Measurements from ENCODE around the gene PSMA5.
A peak's percentile ranks its signal among the peaks of the same experiment; 100 is the strongest.
"Not testable (repeated sequence)": the region's sequence is repeated elsewhere in the genome, so short reads cannot be mapped to it uniquely, and the experiment has no call there.

Gene PSMA5

DNA sequence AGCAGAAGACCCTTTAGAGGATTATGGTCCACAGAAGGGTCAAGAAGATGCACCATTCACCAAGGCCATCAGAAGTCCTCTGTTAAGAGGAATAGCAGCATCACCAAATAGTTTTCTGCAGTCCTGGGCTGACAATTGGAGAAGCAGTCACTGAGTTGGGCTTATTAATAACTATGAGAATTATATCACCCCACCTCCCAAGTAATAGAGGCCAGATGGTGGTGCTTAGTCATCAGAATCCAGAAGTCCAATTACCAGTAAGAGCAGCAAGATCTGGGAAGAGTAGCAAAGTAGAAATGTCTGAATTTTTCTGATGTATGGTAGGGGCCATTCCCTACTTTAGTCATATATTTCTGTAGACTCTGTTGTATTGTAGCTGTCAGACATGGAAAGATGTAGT lies 6.1 kb upstream of the PSMA5 start:
- DNase-seq = no peak

DNA sequence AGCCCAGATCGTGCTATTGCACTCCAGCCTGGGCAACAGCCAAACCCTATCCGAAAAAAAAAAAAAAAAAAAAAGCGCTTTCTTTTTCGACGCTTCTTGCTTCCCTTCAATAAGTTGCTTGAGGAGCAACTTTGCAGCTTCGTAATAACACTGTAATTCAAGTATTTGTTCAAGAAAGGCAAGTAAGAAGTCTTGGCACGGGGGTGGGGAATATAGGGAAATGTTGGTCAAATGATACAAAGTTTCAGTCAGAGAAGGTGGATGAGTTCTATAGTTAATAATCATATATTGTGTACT lies 871 bp upstream of the PSMA5 start:
- DNase-seq = no peak

DNA sequence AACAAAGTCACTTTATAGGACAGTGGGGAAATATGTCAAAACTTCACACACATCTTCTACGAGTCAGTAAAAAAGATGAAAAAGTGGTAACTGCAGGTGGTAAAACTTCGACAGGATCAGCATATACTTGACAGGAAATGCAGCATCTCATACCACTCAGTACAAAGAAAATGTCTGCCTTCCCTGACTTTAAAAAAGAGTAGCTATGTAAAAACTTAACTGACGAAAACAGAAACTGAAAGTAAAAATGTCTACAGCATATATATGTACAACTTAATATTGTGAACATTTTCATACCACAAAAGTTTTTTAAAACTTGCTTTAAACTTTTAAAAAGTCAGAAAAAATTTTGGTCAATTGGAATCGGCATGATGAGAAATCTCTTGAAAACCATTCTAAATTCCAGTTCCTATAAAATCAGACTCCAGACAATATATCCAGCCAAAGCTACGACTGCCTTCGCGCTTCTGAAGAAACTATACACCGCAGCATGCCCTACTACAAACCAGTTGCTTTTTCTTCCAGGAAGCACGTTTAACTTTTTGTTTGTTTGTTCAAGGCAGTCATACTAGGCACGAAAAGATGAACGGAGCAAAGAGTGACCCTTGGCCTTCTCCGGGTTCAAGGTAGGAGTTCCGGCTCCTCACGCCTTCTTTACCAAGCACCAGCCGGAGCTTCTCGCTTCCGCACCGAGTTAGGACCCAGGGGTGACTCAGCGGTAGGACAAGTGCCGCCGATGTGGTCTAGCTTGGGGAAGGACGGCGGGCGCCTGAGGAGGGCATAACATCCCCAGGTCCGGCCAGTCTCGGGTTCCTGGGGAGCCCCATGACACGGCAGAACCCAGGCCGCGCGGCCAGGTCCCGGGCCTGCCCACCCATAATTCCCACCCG lies 612 bp downstream of the PSMA5 start:
- no peak for DNase-seq

DNA sequence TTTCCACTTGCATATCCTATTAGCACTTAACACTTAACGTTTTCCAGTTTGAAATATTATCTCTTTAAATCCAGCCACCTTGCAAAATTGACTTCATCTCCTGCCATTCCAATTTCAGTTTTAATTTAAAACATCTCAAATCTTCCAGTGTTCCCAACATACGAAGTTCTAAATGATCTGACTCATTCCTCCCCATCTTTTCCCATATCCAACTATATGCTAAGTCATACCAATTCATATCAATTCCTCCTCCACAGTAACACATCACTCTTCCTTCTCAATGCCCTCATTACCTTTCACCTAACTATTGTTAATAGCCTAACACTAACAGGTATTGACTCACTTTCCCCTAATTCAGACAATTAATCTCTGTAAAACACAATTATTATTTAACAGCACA lies 2.8 kb downstream of the PSMA5 start:
- no peak for DNase-seq

DNA sequence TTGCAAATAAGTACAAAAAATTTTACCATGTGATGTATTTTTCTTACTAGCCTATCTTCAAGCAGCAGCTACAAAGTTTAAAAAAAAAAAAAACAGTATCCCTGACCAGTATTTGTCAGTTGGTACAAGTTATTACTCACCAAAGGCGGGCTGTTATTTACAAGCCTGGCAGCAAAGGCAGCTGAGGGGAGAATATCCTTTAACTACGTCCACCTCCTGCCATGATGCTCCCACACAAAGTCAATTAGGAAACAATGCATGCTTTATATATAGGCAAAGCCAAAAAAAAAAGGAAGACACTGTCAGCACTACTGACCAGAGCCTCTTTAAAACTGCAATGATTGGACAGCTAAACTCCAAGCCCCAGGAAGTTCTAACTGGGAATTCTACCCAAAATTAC lies 13.7 kb downstream of the PSMA5 start:
- no peak for DNase-seq

DNA sequence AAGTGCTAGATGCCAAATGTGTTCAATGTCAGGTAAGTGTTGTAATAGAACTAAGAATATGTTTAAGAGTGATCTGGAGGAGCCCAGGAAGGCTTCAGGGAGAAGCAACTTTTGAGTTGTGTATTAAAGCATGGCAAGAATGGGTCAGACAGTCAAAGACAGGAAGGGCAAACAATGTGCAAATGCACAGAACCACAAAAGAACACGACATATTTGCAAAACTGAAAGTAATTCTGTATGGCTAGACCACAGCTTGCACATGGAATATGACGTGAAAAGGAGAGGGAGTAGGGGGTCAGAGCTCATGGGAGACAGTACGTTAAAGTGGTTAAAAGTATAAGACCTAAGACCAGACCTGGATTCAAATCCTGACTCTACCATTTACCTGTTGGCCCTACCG lies 21.4 kb downstream of the PSMA5 start:
- DNase-seq = no peak

DNA sequence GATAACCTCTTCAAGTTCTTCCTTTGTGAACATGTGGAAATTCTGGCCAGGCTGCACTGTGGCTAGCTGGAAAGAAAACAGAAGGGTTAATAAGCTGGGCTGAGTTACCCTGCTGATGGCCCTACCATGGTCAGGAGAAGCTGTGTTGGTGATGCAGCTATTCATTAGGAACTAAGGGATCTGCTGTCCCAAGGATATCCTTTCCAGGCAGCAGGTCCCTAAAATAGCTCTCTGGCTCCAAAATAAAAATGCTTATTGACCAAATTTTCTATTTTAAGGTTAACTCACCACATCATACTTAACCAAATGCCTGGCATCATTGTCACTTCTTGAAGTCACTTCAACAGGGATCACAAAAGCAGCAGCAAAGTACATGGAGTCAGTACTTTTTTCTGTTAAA lies 24.2 kb downstream of the PSMA5 start:
- no peak for DNase-seq

DNA sequence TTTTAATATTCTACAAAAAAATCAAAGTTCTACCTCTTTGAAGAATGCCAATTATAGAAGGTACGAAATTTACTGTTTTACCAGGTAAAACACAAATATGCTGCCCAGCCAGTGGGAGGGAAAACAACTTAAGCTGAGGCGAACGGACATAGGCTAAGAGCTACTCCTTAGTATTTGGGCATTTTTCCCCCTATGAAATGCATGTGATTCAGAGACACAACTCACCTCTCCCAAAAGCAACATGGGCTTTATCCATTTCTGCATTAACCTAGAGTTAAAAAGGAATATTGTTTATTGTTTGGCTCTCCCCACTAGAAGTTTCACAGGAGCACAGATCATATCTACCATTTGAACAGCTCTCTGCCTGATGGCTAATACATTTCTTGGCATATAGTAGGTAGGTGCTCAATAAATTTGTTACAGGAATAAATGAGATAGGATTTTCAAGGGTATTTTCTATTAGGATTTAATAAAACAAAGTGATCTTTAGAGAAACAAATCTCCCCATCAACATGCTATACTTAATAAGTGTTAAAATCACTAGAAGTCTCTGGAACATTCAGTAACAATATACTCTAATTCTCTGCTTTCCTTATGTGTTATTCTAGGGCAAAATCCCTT lies 26.1 kb downstream of the PSMA5 start:
- no peak for DNase-seq

DNA sequence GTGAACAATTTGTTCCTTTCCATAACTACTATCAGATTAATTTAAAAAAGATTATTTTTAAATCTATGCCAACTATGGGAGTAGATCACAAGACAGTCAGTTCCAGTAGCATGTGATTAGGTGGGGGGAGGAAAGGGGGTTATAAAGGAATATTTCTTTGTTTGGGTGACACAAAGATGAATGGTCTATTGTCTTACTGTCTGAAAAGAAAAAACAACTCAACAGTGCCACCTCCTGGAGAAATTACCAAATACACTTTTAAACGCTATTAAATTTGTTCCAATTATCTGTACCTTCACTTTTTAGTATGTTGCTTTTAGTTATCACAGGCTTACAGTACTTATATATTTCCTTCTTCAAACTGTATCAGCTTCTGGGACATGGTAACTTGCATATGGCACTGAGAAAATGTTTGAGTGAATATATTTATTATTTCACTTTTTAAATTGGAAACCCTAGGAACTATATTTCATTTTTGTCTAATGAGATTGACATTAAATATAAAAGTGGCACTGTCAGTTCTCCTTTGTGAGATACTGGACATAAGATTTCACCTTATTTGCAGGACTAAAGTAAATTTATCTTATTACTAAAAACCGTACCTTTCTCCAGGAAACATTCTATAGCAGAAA lies 26.8 kb downstream of the PSMA5 start:
- no peak for DNase-seq

DNA sequence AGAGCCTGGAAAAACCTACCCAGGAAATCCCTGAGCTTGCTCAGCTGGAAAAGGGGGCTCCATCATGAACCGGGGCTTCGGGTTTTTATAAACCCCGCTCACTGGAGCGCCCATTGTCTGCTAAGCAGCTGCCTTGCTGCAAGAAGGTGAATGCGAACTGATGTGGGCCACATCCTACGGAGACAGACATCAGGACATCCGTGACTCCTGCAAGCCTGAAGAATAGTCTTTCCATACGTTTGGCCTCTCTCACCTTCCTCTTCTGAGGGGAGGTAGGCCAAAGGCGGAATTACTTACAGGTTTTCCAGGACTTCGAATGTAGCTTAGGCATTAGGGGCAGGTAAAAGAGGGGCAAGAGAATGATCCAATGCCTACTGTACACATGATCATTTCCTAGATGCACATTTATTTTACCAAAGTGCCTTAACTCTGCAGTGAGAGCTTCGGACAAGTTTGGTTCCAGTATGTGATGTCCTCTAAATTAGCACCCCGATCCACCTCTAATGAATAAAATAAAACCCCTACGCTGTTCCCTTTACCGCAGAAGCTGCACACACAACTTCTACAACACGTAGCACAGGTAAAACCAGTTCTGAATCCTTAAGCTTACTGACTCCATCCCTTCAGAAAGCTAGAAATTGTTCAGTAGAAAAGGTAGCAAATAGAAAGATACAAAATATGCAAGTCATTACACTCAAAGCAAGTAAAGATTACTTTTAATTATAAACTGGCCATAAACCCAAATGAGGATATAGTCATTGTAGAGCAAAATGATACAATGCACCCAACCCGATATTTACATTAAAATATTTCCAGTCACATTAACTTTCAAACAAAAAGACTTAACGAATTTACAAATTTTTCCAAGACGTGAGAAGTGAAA lies 27.7 kb downstream of the PSMA5 start:
- DNase-seq = no peak

DNA sequence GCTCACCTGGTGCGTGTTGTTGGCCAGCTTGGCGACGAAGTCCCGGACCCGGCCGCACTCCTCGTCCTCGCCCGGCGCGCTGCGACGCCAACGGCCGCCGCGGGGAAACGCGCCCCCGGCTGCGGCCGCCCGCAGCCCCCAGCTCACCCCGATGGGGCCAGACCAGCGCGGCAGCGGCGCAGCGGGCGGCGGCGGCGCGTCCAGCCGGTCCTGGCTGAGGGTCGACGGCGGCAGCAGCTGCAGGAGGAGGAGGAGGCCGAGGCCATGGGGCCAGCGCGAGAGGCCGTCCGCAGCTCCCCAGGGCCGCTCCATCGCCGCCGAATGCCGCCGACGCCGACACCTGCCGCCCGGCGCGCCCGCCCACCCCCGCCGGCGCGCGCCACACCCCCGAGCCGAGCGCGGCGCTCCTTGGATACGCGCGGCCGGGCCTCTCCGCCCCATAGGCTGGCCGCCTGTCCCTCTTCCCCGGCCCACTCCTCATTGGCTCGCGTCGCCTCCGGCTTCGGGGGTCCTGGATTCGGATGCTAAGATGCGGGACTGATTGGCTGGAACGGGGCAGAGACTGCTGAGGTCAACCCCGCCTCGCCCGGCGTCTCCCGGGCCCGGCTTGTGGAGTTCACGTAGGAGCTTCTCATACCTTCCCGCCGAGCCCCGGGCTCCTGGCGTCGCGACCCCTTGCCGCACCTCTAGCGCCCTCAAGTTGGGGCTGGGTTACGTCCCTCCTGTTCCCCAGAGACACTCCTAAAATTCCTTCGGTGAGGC lies 28.5 kb downstream of the PSMA5 start, which contains the start of gene SORT1:
Gene SORT1 (minus strand): TSS at position 338 of the 762 bp plus-strand sequence. CDS start 26 bp downstream, at position 312.
- peak; percentile 36 for DNase-seq

DNA sequence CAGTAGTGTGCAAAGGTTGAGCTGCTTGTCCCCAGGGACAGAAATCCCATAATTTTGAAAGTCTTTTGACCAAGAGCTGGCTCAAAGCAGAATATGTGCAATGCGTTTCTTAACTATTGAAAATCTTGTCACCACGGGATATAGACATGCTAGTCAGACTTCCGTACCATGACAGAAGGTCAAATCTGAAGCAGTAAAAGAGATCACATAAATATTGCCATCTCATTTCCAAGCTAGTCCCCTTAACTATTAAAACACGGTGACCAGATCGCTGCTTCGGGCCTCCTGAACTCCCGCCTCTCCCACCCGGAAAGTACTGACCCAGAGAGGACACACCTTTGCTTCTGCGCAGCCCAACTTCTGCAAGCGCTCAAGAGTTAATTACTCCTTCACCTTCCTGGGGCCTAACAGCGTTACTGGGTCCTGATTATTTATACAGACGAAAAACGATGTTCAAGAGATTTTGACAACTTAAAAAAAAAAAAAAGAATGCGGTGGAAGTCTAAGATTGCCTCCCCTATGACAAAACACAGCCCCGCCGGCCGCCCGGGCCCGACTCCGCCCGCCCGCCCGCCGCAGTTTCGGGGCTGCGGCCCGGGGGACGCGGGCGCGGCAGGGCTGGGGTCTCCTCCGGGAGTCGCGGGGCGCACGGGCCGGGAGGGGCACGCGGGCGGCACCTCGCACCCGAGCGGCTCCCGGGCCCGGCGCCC lies 29.2 kb downstream of the PSMA5 start:
- peak; percentile 3 for DNase-seq

DNA sequence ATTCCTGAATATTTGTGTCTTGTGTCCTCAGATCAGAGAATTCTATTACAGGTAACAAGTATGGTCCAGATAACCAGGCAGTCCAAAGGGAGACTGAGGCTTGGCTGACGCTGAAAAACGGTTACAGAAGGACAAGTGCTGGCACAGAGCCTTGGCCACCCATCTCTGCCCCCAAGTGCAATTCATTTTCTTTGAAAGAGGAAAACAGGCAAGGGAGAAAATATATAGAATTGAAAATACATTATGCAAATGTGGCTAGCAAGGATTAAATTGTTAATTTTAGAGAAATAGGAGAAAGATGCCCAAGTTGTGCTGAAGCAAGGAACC lies 29.8 kb downstream of the PSMA5 start:
- DNase-seq = no peak

DNA sequence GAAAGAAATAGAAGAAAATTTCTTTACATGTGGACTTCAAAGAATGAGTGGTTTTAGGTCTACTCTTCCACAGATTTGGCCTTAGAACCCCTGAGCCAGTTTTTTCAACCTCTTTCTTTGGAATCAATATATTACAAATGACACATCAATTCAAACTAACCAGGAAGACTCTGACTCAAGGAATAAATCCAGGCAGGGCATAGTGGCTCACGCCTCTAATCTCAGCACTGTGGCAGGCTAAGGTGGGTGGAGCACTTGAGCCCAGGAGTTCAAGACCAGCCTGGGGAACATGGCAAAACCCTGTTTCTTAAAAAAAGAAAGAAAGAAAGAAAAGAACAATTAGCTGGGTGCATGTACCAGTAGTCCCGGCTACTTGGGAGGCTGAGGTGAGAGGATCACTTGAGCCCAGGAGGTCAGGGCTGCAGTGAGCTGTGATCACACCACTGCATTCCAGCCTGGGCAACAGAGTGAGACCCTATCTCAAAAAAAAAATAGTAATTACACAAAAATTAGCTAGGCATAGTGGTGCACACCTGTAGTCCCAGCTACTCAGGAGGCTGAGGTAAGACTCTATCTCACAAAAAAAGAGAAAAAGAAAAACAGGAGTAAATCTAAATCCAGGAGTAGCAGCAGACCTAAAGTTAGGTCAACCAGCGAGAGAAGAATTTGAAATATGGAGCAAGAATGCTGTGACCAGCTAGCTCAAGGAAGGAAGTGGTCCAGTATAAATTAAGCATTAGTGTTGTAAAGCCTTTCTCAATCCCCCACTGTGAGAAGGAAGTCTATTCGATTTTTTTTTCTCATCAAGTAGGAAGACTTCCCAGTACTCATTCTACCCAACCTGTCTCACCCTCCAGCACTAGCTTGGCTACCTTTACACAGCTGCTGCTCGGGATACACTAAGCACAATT lies 30.4 kb downstream of the PSMA5 start:
- no peak for DNase-seq

DNA sequence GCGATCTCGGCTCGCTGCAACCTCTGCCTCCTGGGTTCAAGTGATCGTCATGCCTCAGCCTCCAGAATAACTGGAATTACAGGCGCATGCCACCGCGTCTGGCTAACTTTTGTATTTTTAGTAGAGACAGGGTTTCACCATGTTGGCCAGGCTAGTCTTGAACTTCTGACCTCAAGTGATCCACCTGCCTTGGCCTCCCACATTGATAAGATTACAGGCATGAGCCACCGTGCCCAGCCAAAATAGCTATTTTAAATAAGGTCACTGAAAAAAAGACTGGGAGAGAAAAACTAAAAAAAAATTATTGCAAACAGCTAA lies 31.0 kb downstream of the PSMA5 start:
- DNase-seq = not testable (repeated sequence)

DNA sequence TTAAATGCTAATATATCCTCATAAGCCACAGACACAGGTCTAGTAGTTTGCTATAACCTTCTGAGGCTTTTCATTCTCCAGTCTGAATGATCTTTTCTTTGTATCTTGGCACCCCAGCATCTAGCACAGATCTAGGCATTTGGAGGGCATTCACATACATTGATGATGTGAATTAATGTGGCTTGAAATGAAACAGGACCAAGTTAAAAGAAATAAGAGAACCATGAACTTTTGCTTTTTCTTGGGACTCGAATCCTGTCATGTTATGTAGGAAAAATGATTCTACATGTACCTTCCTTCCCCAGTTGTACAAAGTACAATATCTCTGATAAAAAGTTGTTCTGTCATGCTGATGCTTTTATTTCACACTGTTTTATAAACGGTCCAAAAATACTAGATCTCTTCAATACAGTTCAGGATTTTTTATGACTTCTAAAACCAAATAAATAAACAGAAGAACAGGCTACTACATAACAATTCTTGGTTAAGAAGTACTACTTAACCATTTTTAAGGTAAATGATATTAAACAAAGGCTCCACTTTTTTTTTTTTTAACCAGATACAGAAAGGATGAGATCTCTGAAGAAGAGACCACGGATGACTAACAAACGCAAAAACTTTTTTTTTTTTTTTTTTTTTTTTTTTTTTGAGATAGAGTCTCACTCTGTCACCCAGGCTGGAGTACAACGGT lies 31.5 kb downstream of the PSMA5 start:
- DNase-seq = no peak

DNA sequence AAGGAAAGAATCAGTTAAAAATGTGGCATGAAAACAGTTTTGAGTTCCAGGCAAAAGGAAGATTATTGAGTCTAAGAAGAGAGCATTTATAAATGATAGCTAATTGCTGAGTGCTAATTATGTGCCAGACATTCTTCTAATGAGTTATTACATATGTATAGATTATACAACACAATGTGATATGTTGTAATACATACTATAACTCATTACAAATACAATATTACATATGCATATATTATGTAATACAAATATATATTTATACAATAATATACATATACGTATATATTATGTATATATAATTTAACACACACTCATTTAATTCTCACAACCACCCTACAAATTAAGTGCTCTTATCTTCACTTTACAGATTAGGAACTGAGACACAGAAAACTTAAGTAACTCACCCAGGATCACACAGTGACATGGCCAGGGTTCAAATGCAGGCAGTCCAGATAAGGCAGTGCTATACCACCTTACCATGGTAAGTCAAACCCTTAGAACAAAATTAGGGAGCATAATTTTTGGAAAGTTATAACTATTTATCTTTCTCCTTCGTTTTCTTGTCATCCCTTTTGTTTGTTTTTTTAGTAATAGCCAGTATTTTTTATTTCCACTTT lies 32.5 kb downstream of the PSMA5 start:
- DNase-seq = no peak

DNA sequence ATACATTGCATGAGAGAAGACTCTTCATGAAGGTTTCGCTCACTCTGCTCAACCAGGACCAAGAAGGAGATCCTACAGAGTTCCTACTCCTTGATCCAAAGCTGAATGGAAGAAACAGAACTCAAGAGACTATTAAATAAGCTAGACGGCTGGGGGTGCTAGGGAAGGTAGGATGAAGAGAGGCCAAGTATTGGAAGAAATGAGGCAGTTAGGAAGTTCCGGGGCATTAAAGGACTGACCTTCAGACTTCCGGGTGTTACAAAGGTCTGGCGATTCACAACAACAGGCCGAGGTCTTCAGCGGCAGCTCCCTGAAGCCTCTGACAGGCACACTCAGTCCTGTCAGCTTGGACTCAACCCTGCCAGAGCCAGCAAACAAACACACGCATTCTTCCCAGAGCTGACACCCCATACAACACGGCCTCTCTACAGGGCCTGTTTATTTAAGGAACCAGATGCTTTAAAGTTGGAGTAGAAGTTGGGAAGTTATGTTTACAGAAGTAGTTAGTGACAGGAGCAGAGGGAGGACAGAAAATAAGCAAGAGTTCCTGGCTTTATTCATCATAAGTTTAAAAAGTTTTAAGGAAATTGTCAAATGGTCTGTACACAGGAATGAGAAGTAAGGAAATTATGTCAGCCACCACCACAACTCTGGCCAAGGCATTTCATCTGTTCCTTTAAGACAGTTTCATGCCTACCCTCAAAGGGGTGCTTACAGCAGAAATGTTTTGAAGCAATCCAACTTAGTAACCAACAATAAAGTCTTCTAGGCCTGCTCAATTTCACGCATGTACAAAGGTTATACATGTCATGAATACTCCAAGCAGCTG lies 33.2 kb downstream of the PSMA5 start:
- DNase-seq = no peak

Data from T-helper 9 cell (primary cell).